ENCODE measurements around the gene AZIN2.
A peak's percentile ranks its signal among the peaks of the same experiment; 100 is the strongest.
"Not testable (repeated sequence)": the region's sequence is repeated elsewhere in the genome, so short reads cannot be mapped to it uniquely, and the experiment has no call there.

Gene AZIN2

GRCh38 chr1:33057095-33057494 is 23.9 kb upstream of the AZIN2 start:
- DNase-seq (ENCODE audit: low read depth), result no peak
- no peak for TF ChIP-seq CTCF (conservative IDR thresholded peaks at IDR 0.05; ENCODE audit: control insufficient read depth, insufficient read depth, low read depth, low read length)
- H3K4me3 ChIP-seq (ENCODE audit: control insufficient read depth, low read depth, low read length), result no peak overlapping the region

- DNase-seq (ENCODE audit: low read depth), result peak; percentile 82
- no peak for TF ChIP-seq CTCF (conservative IDR thresholded peaks at IDR 0.05; ENCODE audit: control insufficient read depth, insufficient read depth, low read depth, low read length)
These were observed 20.3 kb upstream of the AZIN2 start for GRCh38 chr1:33060579-33061083.

GRCh38 chr1:33061834-33062233 is 19.1 kb upstream of the AZIN2 start:
- H3K4me3 ChIP-seq (ENCODE audit: control insufficient read depth, low read depth, low read length), result no peak overlapping the region
- no peak for TF ChIP-seq CTCF (conservative IDR thresholded peaks at IDR 0.05; ENCODE audit: control insufficient read depth, insufficient read depth, low read depth, low read length)
- DNase-seq (ENCODE audit: low read depth), result no peak

More at GRCh38 chr1:33060579-33061083, 20.3 kb upstream of the AZIN2 start:
- H3K4me3 ChIP-seq (ENCODE audit: control insufficient read depth, low read depth, low read length), result no peak overlapping the region

- not testable (repeated sequence) for H3K4me3 ChIP-seq (ENCODE audit: control insufficient read depth, low read depth, low read length); DNase-seq (ENCODE audit: low read depth)
These were observed 16.7 kb upstream of the AZIN2 start for GRCh38 chr1:33064284-33064683.

GRCh38 chr1:33065301-33065700 is 15.7 kb upstream of the AZIN2 start:
- DNase-seq (ENCODE audit: low read depth), result no peak
- H3K4me3 ChIP-seq (ENCODE audit: control insufficient read depth, low read depth, low read length), result no peak overlapping the region
- TF ChIP-seq CTCF (conservative IDR thresholded peaks at IDR 0.05; ENCODE audit: control insufficient read depth, insufficient read depth, low read depth, low read length), result no peak

GRCh38 chr1:33066477-33066876 is 14.5 kb upstream of the AZIN2 start:
- not testable (repeated sequence) for DNase-seq (ENCODE audit: low read depth); H3K4me3 ChIP-seq (ENCODE audit: control insufficient read depth, low read depth, low read length)

- not testable (repeated sequence) for DNase-seq (ENCODE audit: low read depth)
These were observed 12.8 kb upstream of the AZIN2 start for GRCh38 chr1:33068108-33068507.

GRCh38 chr1:33070628-33071027 is 10.3 kb upstream of the AZIN2 start:
- TF ChIP-seq CTCF (conservative IDR thresholded peaks at IDR 0.05; ENCODE audit: control insufficient read depth, insufficient read depth, low read depth, low read length), result no peak
- no peak overlapping the region for H3K4me3 ChIP-seq (ENCODE audit: control insufficient read depth, low read depth, low read length)
- DNase-seq (ENCODE audit: low read depth), result no peak

More at GRCh38 chr1:33068108-33068507, 12.8 kb upstream of the AZIN2 start:
- H3K4me3 ChIP-seq (ENCODE audit: control insufficient read depth, low read depth, low read length), result not testable (repeated sequence)
